ENCODE measurements around the gene ZBTB20. TPM values are rescaled to one million over a fixed set of nuclear protein-coding genes. Genes with fewer than 3 reads are reported as not detected.

Gene ZBTB20
- total RNA-seq, 2 donors from 2014 or later: 112 to 120 TPM

GRCh38 chr3:114389156-114389555 is 757.9 kb downstream of the ZBTB20 start:
- no peak overlapping the region for H3K4me3 ChIP-seq
- H3K27ac ChIP-seq: no peak overlapping the region
- H3K4me1 ChIP-seq (ENCODE audit: control insufficient read depth in 1 of 2, low read depth in 2 of 2): peaks cover 0 to 9% of the 10 kb centered on the region in 2 donors
- peaks cover 7% of the 10 kb centered on the region for H3K36me3 ChIP-seq
- DNase-seq (ENCODE audit: low spot score) (no peak), ATAC-seq (ENCODE audit: insufficient number of reproducible peaks, low FRiP score, low read depth) (no peak)
- no peaks in the 10 kb centered on the region for H3K9me3 ChIP-seq
- H3K27me3 ChIP-seq (replicated peaks; ENCODE audit: insufficient read depth): no peaks in the 10 kb centered on the region
- TF ChIP-seq, protein P1, sequence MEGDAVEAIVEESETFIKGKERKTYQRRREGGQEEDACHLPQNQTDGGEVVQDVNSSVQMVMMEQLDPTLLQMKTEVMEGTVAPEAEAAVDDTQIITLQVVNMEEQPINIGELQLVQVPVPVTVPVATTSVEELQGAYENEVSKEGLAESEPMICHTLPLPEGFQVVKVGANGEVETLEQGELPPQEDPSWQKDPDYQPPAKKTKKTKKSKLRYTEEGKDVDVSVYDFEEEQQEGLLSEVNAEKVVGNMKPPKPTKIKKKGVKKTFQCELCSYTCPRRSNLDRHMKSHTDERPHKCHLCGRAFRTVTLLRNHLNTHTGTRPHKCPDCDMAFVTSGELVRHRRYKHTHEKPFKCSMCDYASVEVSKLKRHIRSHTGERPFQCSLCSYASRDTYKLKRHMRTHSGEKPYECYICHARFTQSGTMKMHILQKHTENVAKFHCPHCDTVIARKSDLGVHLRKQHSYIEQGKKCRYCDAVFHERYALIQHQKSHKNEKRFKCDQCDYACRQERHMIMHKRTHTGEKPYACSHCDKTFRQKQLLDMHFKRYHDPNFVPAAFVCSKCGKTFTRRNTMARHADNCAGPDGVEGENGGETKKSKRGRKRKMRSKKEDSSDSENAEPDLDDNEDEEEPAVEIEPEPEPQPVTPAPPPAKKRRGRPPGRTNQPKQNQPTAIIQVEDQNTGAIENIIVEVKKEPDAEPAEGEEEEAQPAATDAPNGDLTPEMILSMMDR (IDR thresholded peaks at IDR 0.05): no peak

DNA sequence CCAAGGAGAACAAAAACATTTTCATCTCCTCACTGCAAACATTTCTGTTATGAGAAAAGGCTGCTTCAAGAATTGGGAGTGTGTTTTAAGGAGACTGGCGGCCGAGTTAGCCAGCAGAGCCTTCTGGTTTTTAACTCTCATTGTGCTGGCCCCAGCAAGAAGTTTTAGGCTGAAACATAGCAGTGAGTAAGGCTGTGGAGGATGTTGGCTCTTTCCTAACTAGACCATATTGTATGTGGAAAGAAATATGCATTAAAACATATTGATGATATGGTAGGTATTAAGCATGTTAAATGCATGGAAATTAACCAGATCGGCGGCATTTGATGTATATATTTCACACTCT is 762.6 kb downstream of the ZBTB20 start:
- H3K4me3 ChIP-seq: peak overlapping the region; percentile 74
- H3K27me3 ChIP-seq (replicated peaks; ENCODE audit: insufficient read depth): no peaks in the 10 kb centered on the region
- H3K27ac ChIP-seq: peak overlapping the region; percentile 63 to 64
- peaks cover 7% of the 10 kb centered on the region for H3K36me3 ChIP-seq
- no peaks in the 10 kb centered on the region for H3K9me3 ChIP-seq
- H3K4me1 ChIP-seq (ENCODE audit: control insufficient read depth in 1 of 2, low read depth in 2 of 2): peaks cover 14 to 28% of the 10 kb centered on the region in 2 donors
- DNase-seq (ENCODE audit: low spot score) (no peak), ATAC-seq (ENCODE audit: insufficient number of reproducible peaks, low FRiP score, low read depth) (no peak)
- TF ChIP-seq, protein P1 (IDR thresholded peaks at IDR 0.05): no peak

DNA sequence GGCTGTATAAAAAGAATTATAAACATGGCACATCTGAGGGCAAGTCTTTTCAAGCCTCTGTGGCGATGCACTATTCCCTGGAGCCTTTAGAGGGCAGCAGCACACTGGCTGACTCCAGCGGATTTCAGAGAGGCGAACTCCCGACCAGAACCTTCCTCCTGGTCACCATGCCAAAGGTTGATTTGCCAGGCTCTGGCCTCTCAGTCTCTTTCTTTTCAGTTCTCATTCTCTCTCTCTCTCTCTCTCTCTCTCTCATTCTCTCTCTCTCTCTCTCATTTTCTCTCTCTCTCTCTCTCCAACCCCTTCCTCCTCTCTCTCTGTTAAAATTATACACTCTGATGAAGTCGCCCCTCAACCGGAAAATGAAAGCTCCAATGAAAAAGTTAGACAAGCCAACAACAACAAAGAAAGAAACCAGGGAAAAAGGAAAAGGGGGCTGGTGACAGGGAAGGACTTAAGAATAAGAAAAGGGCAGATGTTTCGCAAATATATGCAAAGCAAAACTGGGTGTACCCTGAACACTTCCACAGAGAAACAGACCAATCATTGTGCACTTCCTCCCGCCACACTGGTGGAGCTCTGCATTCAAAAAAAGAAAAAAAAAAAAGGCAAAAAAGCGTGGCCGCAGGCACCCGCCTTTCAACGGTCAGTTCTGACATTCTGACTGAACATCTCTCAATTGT is 763.1 kb downstream of the ZBTB20 start:
- Histone ChIP-seq H3K36me3 (peaks cover 7% of the 10 kb centered on the region), H3K4me3 (peak overlapping the region; percentile 74), H3K27me3 (replicated peaks; ENCODE audit: insufficient read depth) (no peaks in the 10 kb centered on the region), H3K27ac (peak overlapping the region; percentile 63 to 64), H3K4me1 (ENCODE audit: control insufficient read depth in 1 of 2, low read depth in 2 of 2) (peaks cover 19 to 32% of the 10 kb centered on the region in 2 donors), H3K9me3 (no peaks in the 10 kb centered on the region)
- ATAC-seq (ENCODE audit: insufficient number of reproducible peaks, low FRiP score, low read depth) (peak; percentile 39), DNase-seq (ENCODE audit: low spot score) (peak; percentile 50)
- TF ChIP-seq, protein P1 (IDR thresholded peaks at IDR 0.05): peak; percentile 92

- TF ChIP-seq, protein P1 (IDR thresholded peaks at IDR 0.05): no peak
- Histone ChIP-seq H3K4me3 (no peak overlapping the region), H3K27me3 (replicated peaks; ENCODE audit: insufficient read depth) (no peaks in the 10 kb centered on the region), H3K4me1 (ENCODE audit: control insufficient read depth in 1 of 2, low read depth in 2 of 2) (peaks cover 20 to 40% of the 10 kb centered on the region in 2 donors), H3K9me3 (no peaks in the 10 kb centered on the region), H3K27ac (peak overlapping the region; percentile 6 to 39), H3K36me3 (no peaks in the 10 kb centered on the region)
- ATAC-seq (ENCODE audit: insufficient number of reproducible peaks, low FRiP score, low read depth) (peak; percentile 34), DNase-seq (ENCODE audit: low spot score) (no peak)
Observed at GRCh38 chr3:114380233-114380651, 766.8 kb downstream of the ZBTB20 start.

GRCh38 chr3:114379266-114379665 is 767.8 kb downstream of the ZBTB20 start:
- peaks cover 20 to 32% of the 10 kb centered on the region in 2 donors for H3K4me1 ChIP-seq (ENCODE audit: control insufficient read depth in 1 of 2, low read depth in 2 of 2)
- H3K4me3 ChIP-seq: no peak overlapping the region
- ATAC-seq (ENCODE audit: insufficient number of reproducible peaks, low FRiP score, low read depth) (no peak), DNase-seq (ENCODE audit: low spot score) (no peak)
- H3K27me3 ChIP-seq (replicated peaks; ENCODE audit: insufficient read depth): no peaks in the 10 kb centered on the region
- H3K27ac ChIP-seq: no peak overlapping the region
- H3K36me3 ChIP-seq: no peaks in the 10 kb centered on the region
- H3K9me3 ChIP-seq: no peaks in the 10 kb centered on the region
- TF ChIP-seq, protein P1 (IDR thresholded peaks at IDR 0.05): no peak
